ENCODE results near the gene IL3RA.
"Not testable (repeated sequence)": the region's sequence is repeated elsewhere in the genome, so short reads cannot be mapped to it uniquely, and the experiment has no call there.

Gene IL3RA

GRCh38 chrX:1400742-1401471 lies 64.3 kb downstream of the IL3RA start:
- DNase-seq, result no peak

GRCh38 chrX:1401611-1402430 lies 65.2 kb downstream of the IL3RA start:
- DNase-seq, result no peak

GRCh38 chrX:1403228-1403627 lies 66.6 kb downstream of the IL3RA start:
- no peak for DNase-seq

- not testable (repeated sequence) for DNase-seq
Observed at GRCh38 chrX:1403867-1404266, 67.3 kb downstream of the IL3RA start.

- DNase-seq, result not testable (repeated sequence)
Observed at GRCh38 chrX:1405769-1406168, 69.2 kb downstream of the IL3RA start.

GRCh38 chrX:1407035-1407434 lies 70.5 kb downstream of the IL3RA start:
- no peak for DNase-seq

GRCh38 chrX:1411326-1411725 lies 74.7 kb downstream of the IL3RA start:
- DNase-seq, result no peak

GRCh38 chrX:1412551-1413161 lies 76.1 kb downstream of the IL3RA start:
- no peak for DNase-seq

- DNase-seq, result no peak
Observed at GRCh38 chrX:1416327-1416784, 79.8 kb downstream of the IL3RA start.

- no peak for DNase-seq
Observed at GRCh38 chrX:1416965-1417760, 80.6 kb downstream of the IL3RA start.

GRCh38 chrX:1417921-1418771 lies 81.6 kb downstream of the IL3RA start:
- DNase-seq, result no peak

- no peak for DNase-seq
Observed at GRCh38 chrX:1418901-1419544, 82.4 kb downstream of the IL3RA start.

- DNase-seq, result no peak
Observed at GRCh38 chrX:1419545-1420355, 83.2 kb downstream of the IL3RA start.

GRCh38 chrX:1420371-1420770 lies 83.8 kb downstream of the IL3RA start:
- DNase-seq, result no peak

GRCh38 chrX:1421433-1422134 lies 85.0 kb downstream of the IL3RA start:
- DNase-seq, result no peak

- DNase-seq, result no peak
Observed at GRCh38 chrX:1422135-1422465, 85.5 kb downstream of the IL3RA start.

- no peak for DNase-seq
Observed at GRCh38 chrX:1423215-1423614, 86.6 kb downstream of the IL3RA start.

GRCh38 chrX:1424147-1424851 lies 87.7 kb downstream of the IL3RA start:
- no peak for DNase-seq

- no peak for DNase-seq
Observed at GRCh38 chrX:1425381-1425780, 88.8 kb downstream of the IL3RA start.

Measured in NCI-H2081 (cell line).